Mesenchymal stem cell (in vitro differentiated cells and primary cell): ENCODE results near the gene TET1.
"Not testable (repeated sequence)": the region's sequence is repeated elsewhere in the genome, so short reads cannot be mapped to it uniquely, and the experiment has no call there.

Experiments
- DNase-seq: peaks from one replicate; pipeline ENCODE4 v3.0.0-alpha.2; 2013
- H2AFZ ChIP-seq: one replicate; pipeline ENCODE4 v1.6.1; 2013; ENCODE audit warnings: low read depth, mild to moderate bottlenecking, control low read depth, inconsistent platforms, low read length, moderate library complexity
- H2AK5ac ChIP-seq: 2 replicates; pipeline ENCODE4 v1.6.1; 2013; ENCODE audit warnings: low read length, moderate library complexity, mild to moderate bottlenecking, inconsistent platforms; ENCODE audit not compliant: severe bottlenecking
- H2BK120ac ChIP-seq: one replicate; pipeline ENCODE4 v1.6.1; 2013; ENCODE audit warnings: low read depth, mild to moderate bottlenecking, inconsistent platforms, low read length, moderate library complexity
- H2BK12ac ChIP-seq, 2 experiments: one replicate each; pipeline ENCODE4 v1.6.1; 2013; ENCODE audit warnings: inconsistent platforms in 2 of 2, low read length in 2 of 2, mild to moderate bottlenecking in 2 of 2, moderate library complexity in 2 of 2, control low read depth in 1 of 2
- H2BK15ac ChIP-seq: one replicate; pipeline ENCODE4 v1.6.1; 2013; ENCODE audit warnings: mild to moderate bottlenecking, low read depth, inconsistent platforms; ENCODE audit not compliant: poor library complexity, severe bottlenecking
- H2BK5ac ChIP-seq: 2 replicates; pipeline ENCODE4 v1.6.1; 2013; ENCODE audit warnings: low read depth, mild to moderate bottlenecking, low read length, control low read depth, inconsistent platforms; ENCODE audit not compliant: poor library complexity, severe bottlenecking
- H3K14ac ChIP-seq, 2 experiments: one replicate each; pipeline ENCODE4 v1.6.1; 2013; ENCODE audit warnings: inconsistent platforms in 2 of 2, low read length in 2 of 2, control low read depth in 1 of 2, mild to moderate bottlenecking in 1 of 2, moderate library complexity in 1 of 2
- H3K18ac ChIP-seq, 2 experiments: one replicate each; pipeline ENCODE4 v1.6.1; 2013; ENCODE audit warnings: inconsistent platforms in 2 of 2, low read length in 2 of 2, control low read depth in 1 of 2, low read depth in 1 of 2, mild to moderate bottlenecking in 1 of 2
- H3K23ac ChIP-seq, 2 experiments: one replicate each; pipeline ENCODE4 v1.6.1; 2013; ENCODE audit warnings: inconsistent platforms in 2 of 2, low read length in 2 of 2, mild to moderate bottlenecking in 2 of 2, moderate library complexity in 2 of 2, control low read depth in 1 of 2
- H3K27ac ChIP-seq: 2 replicates; pipeline ENCODE4 v1.5.1; 2013; ENCODE audit warnings: mild to moderate bottlenecking, moderate library complexity, low read length, control low read depth, inconsistent platforms; ENCODE audit not compliant: poor library complexity, severe bottlenecking
- H3K27me3 ChIP-seq, 2 experiments: 2 replicates each; pipeline versions ENCODE4 v1.6.1 to v1.7.0; 2013; ENCODE audit warnings: low read length in 2 of 2, mild to moderate bottlenecking in 2 of 2, moderate library complexity in 2 of 2, control low read depth in 1 of 2, inconsistent platforms in 1 of 2; ENCODE audit not compliant: control insufficient read depth in 1 of 2, insufficient read depth in 1 of 2
- H3K36me3 ChIP-seq, 2 experiments: 2 replicates each; pipeline versions ENCODE4 v1.6.1 to v1.7.0; 2013; ENCODE audit warnings: low read length in 2 of 2, control low read depth in 1 of 2, inconsistent platforms in 1 of 2, low read depth in 1 of 2, mild to moderate bottlenecking in 1 of 2; ENCODE audit not compliant: insufficient read depth in 2 of 2, control insufficient read depth in 1 of 2
- H3K4ac ChIP-seq, 2 experiments: one replicate each; pipeline ENCODE4 v1.6.1; 2013; ENCODE audit warnings: inconsistent platforms in 2 of 2, low read length in 2 of 2, mild to moderate bottlenecking in 2 of 2, moderate library complexity in 2 of 2, control low read depth in 1 of 2, low read depth in 1 of 2
- H3K4me1 ChIP-seq: 2 replicates; pipeline ENCODE4 v1.6.1; 2013; ENCODE audit warnings: low read depth, low read length, control low read depth; ENCODE audit not compliant: control insufficient read depth, insufficient read depth
- H3K4me2 ChIP-seq: 2 replicates; pipeline ENCODE4 v1.6.1; 2013; ENCODE audit warnings: low read length, mild to moderate bottlenecking, inconsistent platforms; ENCODE audit not compliant: poor library complexity, severe bottlenecking
- H3K4me3 ChIP-seq, 2 experiments: 2 replicates each; pipeline versions ENCODE4 v1.5.1 to v1.7.0; 2013; ENCODE audit warnings: low read length in 2 of 2, mild to moderate bottlenecking in 2 of 2, control low read depth in 1 of 2, low read depth in 1 of 2; ENCODE audit not compliant: insufficient read depth in 1 of 2
- H3K79me1 ChIP-seq: replicated peaks from 2 replicates; pipeline ENCODE4 v1.6.1; 2013; ENCODE audit warnings: mild to moderate bottlenecking, control low read depth, low read length, inconsistent platforms; ENCODE audit not compliant: poor library complexity, severe bottlenecking
- H3K9ac ChIP-seq: 2 replicates; pipeline ENCODE4 v1.7.0; 2013; ENCODE audit warnings: mild to moderate bottlenecking, low read length, moderate library complexity
- H3K9me3 ChIP-seq: 2 replicates; pipeline ENCODE4 v1.7.0; 2013; ENCODE audit warnings: mild to moderate bottlenecking, low read length; ENCODE audit not compliant: control insufficient read depth
- H4K8ac ChIP-seq: one replicate; pipeline ENCODE4 v1.6.1; 2013; ENCODE audit warnings: inconsistent platforms, mild to moderate bottlenecking, low read length, moderate library complexity
- H4K91ac ChIP-seq: one replicate; pipeline ENCODE4 v1.6.1; 2013; ENCODE audit warnings: mild to moderate bottlenecking, low read length, inconsistent platforms
- WGBS: methylation state at CpG from one replicate; pipeline ENCODE4 v1.1.7; 2013; ENCODE audit warnings: mixed read lengths; 5-methylcytosine and 5-hydroxymethylcytosine counted together

The TET1 gene

DNA sequence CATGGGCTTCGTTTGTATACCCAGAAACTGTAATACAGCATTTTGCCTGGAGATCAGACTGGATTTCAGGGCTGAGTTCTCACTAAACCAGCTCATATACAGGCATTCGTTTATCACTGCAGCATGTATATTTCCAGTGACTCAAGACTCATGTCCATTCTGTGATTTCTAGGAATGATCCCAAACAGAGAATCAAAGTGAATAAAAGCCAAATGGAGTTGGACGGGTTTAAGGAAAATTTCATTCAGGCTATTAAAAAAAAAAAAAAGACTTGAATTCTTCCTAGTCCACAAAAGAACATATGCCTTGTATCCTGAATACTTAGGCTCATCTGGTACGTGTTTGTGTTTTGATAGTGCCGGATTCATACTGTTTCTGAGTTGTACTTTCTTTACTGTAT, 46.8 kb downstream of the TET1 start:
- H2BK12ac ChIP-seq, result no peak overlapping the region
- 88% methylated on average over 2 of the region's 5 CpGs for WGBS

DNA sequence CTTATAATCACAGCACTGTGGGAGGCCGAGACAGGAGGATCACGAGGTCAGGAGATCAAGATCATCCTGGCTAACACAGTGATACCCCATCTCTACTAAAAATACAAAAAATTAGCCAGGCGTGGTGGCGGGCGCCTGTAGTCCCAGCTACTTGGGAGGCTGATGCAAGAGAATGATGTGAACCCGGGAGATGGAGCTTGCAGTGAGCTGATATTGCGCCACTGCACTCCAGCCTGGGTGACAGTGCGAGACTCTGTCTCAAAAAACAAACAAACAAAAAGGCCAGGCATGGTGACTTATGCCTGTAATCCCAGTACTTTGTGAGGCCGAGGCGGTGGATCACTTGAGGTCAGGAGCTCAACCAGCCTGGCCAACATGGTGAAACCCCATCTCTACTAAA, 49.9 kb downstream of the TET1 start:
- H3K4ac ChIP-seq, H3K9ac ChIP-seq, H3K4me3 ChIP-seq, H2AK5ac ChIP-seq, H3K36me3 ChIP-seq, H3K9me3 ChIP-seq, H3K27me3 ChIP-seq, H3K14ac ChIP-seq, H3K79me1 ChIP-seq, H3K4me2 ChIP-seq, H2BK15ac ChIP-seq, DNase-seq, H3K27ac ChIP-seq, H3K23ac ChIP-seq, H2BK5ac ChIP-seq, H3K4me1 ChIP-seq, H2AFZ ChIP-seq, H2BK120ac ChIP-seq, H3K18ac ChIP-seq, H4K8ac ChIP-seq, H4K91ac ChIP-seq, H2BK12ac ChIP-seq: not testable (repeated sequence)
- WGBS, result 93% methylated on average over 10 of the region's 10 CpGs

More for the DNA sequence above, 46.8 kb downstream of the TET1 start:
- H3K4me1 ChIP-seq, result peaks cover 2% of the 10 kb centered on the region
- no peak overlapping the region for H3K18ac ChIP-seq
- H3K4me2 ChIP-seq, result no peak overlapping the region
- H3K79me1 ChIP-seq, result peaks cover 10% of the 10 kb centered on the region
- H4K91ac ChIP-seq, result no peak overlapping the region
- H4K8ac ChIP-seq, result no peak overlapping the region
- H2BK15ac ChIP-seq, result no peak overlapping the region
- no peak overlapping the region for H2AFZ ChIP-seq
- no peak overlapping the region for H3K14ac ChIP-seq
- H3K36me3 ChIP-seq, result peaks cover 0 to 4% of the 10 kb centered on the region in 2 experiments
- no peaks in the 10 kb centered on the region for H3K27me3 ChIP-seq
- DNase-seq, result no peak
- no peak overlapping the region for H2BK120ac ChIP-seq
- H2BK5ac ChIP-seq, result no peak overlapping the region
- no peak overlapping the region for H3K4ac ChIP-seq
- H2AK5ac ChIP-seq, result no peak overlapping the region
- H3K23ac ChIP-seq, result no peak overlapping the region
- H3K9ac ChIP-seq, result peak overlapping the region; percentile 25
- no peak overlapping the region for H3K27ac ChIP-seq
- no peaks in the 10 kb centered on the region for H3K9me3 ChIP-seq
- H3K4me3 ChIP-seq, result no peak overlapping the region

DNA sequence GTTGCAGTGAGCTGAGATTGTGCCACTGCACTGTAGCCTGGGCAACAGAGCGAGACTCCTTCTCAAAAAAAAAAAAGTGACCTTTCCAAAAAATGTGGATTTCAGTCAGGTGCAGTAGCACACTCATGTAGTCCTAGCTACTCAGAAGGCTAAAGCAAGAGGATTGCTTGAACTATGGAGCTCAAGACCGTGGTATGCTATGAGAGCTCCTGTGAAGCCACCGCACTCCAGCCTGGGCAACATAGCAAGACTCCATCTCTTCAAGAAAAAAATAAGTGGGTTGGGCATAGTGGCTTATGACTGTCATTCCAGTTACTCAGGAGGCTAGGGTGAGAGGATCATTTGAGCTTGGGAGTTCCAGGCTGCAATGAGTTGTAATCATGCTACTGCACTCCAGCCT, 51.1 kb downstream of the TET1 start:
- peaks cover 2% of the 10 kb centered on the region for H3K4me1 ChIP-seq
- no peak overlapping the region for H2AFZ ChIP-seq
- 97% methylated on average over 3 of the region's 3 CpGs for WGBS

DNA sequence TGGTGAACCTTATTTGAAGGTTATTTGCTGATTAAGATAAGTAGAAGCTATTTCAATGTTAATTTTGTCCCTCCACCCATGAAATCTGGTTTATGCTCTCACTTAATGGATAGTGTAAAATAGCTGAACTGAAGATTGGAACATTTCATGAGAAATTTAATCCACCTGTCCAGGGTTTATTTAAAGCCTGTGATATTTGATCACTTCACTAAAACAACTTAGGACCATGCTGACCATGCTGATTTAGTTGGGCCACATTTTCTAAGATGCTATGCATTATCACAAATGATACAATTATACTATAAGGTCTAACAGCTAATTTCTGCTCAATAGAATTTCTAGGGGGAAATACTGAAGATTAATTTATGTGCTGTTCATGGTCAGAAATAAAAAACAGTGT, 53.8 kb downstream of the TET1 start:
- not testable (repeated sequence) for H3K4ac ChIP-seq, H3K4me2 ChIP-seq, H2AFZ ChIP-seq, H2BK120ac ChIP-seq, H3K79me1 ChIP-seq, H3K4me1 ChIP-seq, DNase-seq, H2AK5ac ChIP-seq, H3K27me3 ChIP-seq, H2BK5ac ChIP-seq, H3K14ac ChIP-seq, H3K18ac ChIP-seq, H4K8ac ChIP-seq, H3K36me3 ChIP-seq, H4K91ac ChIP-seq, H3K9ac ChIP-seq, H3K27ac ChIP-seq, H3K4me3 ChIP-seq, H3K9me3 ChIP-seq, H2BK12ac ChIP-seq, H3K23ac ChIP-seq, H2BK15ac ChIP-seq

More for the DNA sequence above, 51.1 kb downstream of the TET1 start:
- H3K14ac ChIP-seq, result no peak overlapping the region
- H4K91ac ChIP-seq, result no peak overlapping the region
- H2BK5ac ChIP-seq, result no peak overlapping the region
- no peak overlapping the region for H2BK15ac ChIP-seq
- no peaks in the 10 kb centered on the region for H3K27me3 ChIP-seq
- no peak overlapping the region for H2BK12ac ChIP-seq
- H2BK120ac ChIP-seq, result no peak overlapping the region
- no peak overlapping the region for H3K4me2 ChIP-seq
- no peak overlapping the region for H3K4me3 ChIP-seq
- no peak overlapping the region for H3K18ac ChIP-seq
- no peak overlapping the region for H2AK5ac ChIP-seq
- no peak overlapping the region for H3K27ac ChIP-seq
- H3K9ac ChIP-seq, result no peak overlapping the region
- H3K4ac ChIP-seq, result no peak overlapping the region
- H3K23ac ChIP-seq, result no peak overlapping the region
- H3K36me3 ChIP-seq, result no peaks in the 10 kb centered on the region
- no peaks in the 10 kb centered on the region for H3K9me3 ChIP-seq
- H3K79me1 ChIP-seq, result peaks cover 2% of the 10 kb centered on the region
- no peak for DNase-seq
- H4K8ac ChIP-seq, result no peak overlapping the region
